Measurements from ENCODE around the gene FBLN2. TPM values are rescaled to one million over a fixed set of nuclear protein-coding genes. Genes with fewer than 3 reads are reported as not detected.

Gene FBLN2
- total RNA-seq, 1 donor from 2014 or later = 67.5 TPM

DNA sequence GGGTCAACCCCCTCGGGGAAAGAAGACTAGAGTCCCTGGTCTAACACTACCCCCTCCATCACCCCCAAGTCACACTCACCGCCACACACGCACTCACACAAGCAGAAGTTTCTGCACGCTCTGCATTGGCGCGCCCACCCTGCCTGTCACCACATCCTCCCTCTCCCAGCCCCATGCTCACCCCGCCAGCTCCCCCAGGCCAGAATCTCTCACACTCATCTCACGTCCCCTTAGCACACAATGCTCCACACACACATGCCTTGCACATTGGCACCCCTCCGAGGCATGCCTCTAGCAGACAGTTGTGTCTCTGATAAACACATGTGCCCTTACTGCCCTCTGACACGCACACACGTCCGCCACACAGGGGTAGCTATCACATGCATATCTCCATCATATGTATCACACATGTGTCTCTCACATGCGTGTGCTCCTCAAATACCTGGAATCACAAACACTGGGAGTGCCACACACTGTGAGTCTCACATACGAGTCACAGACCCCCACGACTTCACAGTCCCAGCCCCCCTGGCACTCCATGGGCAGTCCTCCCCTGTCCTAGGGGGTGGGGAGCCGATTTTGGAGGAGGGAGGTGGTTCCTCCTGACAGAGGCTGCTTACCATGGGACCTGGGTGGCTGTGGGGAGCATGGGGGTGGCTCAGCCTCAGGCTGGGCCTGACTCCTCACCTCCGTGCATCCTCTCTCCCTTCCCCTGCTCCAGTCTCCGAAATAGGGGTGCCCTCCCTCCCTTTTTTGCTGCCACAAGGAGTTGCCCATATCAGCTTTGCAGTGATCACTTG lies 898 bp downstream of the FBLN2 start:
- no peak overlapping the region for H3K27ac Mint-ChIP-seq
- no peak for DNase-seq (ENCODE audit: low spot score in 2 of 2, unreplicated experiment in 2 of 2)
- peaks cover 8% of the 10 kb centered on the region for H3K27me3 Mint-ChIP-seq (ENCODE audit: low read depth)

DNA sequence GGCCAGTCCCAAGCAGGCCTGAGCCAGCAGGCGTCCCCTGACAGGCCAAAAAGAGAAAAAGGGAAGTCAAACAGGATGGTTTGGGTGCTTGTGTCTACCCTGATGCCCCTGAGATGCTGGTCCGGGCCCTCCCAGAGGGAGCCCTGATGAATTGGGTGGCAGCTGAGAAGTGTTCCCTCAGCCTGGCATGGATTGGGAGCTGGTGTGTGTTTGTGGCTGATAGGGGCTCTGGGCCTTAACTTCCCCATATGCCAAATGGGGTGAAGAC lies 1.4 kb downstream of the FBLN2 start:
- Mint-ChIP-seq H3K4me1 (peaks cover 44% of the 10 kb centered on the region), H3K9me3 (no peaks in the 10 kb centered on the region), H3K4me3 (peak overlapping the region; percentile 66), H3K27ac (no peak overlapping the region), H3K36me3 (no peaks in the 10 kb centered on the region), H3K27me3 (ENCODE audit: low read depth) (peaks cover 8% of the 10 kb centered on the region)
- TF ChIP-seq, protein P1, sequence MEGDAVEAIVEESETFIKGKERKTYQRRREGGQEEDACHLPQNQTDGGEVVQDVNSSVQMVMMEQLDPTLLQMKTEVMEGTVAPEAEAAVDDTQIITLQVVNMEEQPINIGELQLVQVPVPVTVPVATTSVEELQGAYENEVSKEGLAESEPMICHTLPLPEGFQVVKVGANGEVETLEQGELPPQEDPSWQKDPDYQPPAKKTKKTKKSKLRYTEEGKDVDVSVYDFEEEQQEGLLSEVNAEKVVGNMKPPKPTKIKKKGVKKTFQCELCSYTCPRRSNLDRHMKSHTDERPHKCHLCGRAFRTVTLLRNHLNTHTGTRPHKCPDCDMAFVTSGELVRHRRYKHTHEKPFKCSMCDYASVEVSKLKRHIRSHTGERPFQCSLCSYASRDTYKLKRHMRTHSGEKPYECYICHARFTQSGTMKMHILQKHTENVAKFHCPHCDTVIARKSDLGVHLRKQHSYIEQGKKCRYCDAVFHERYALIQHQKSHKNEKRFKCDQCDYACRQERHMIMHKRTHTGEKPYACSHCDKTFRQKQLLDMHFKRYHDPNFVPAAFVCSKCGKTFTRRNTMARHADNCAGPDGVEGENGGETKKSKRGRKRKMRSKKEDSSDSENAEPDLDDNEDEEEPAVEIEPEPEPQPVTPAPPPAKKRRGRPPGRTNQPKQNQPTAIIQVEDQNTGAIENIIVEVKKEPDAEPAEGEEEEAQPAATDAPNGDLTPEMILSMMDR (IDR thresholded peaks at IDR 0.05; ENCODE audit: unreplicated experiment) = no peak
- DNase-seq (ENCODE audit: low spot score in 2 of 2, unreplicated experiment in 2 of 2) = no peak

More for the DNA sequence above, 898 bp downstream of the FBLN2 start:
- peak overlapping the region; percentile 66 for H3K4me3 Mint-ChIP-seq
- H3K4me1 Mint-ChIP-seq = peaks cover 45% of the 10 kb centered on the region
- no peaks in the 10 kb centered on the region for H3K9me3 Mint-ChIP-seq
- TF ChIP-seq, protein P1 (IDR thresholded peaks at IDR 0.05; ENCODE audit: unreplicated experiment) = no peak
- H3K36me3 Mint-ChIP-seq = no peaks in the 10 kb centered on the region

DNA sequence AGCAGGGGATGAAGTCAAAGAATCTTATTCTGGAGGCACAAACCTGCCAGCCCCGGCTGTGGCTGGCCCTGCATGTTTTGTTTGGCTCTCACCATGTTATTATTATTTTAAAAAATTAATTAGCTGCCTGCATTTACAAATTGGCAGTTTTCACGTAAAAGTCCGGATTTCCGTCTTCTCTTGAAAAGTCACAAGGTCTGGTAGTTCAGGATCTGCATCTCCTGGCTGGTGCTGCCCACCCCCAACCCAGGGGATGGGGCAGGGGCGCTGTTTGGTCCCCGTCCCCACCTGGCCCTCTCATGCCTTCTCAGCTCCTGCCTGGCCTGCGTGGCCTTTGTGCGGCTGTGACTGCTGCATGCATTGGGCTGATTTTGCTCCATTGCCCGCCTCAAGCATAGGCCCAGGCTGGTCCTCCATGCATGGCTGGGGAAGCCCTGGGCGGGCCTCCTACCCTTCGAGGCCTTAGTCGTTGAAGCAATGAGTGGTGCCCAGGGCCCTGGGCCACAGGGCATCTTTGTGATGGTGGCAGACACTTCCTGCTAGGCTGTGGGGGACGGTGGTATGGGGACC lies 2.0 kb downstream of the FBLN2 start:
- Mint-ChIP-seq H3K27me3 (ENCODE audit: low read depth) (peaks cover 8% of the 10 kb centered on the region), H3K4me3 (peak overlapping the region; percentile 66), H3K9me3 (no peaks in the 10 kb centered on the region), H3K36me3 (no peaks in the 10 kb centered on the region), H3K27ac (no peak overlapping the region), H3K4me1 (peaks cover 41% of the 10 kb centered on the region)
- TF ChIP-seq, protein P1 (IDR thresholded peaks at IDR 0.05; ENCODE audit: unreplicated experiment) = no peak
- DNase-seq (ENCODE audit: low spot score in 2 of 2, unreplicated experiment in 2 of 2) = no peak

DNA sequence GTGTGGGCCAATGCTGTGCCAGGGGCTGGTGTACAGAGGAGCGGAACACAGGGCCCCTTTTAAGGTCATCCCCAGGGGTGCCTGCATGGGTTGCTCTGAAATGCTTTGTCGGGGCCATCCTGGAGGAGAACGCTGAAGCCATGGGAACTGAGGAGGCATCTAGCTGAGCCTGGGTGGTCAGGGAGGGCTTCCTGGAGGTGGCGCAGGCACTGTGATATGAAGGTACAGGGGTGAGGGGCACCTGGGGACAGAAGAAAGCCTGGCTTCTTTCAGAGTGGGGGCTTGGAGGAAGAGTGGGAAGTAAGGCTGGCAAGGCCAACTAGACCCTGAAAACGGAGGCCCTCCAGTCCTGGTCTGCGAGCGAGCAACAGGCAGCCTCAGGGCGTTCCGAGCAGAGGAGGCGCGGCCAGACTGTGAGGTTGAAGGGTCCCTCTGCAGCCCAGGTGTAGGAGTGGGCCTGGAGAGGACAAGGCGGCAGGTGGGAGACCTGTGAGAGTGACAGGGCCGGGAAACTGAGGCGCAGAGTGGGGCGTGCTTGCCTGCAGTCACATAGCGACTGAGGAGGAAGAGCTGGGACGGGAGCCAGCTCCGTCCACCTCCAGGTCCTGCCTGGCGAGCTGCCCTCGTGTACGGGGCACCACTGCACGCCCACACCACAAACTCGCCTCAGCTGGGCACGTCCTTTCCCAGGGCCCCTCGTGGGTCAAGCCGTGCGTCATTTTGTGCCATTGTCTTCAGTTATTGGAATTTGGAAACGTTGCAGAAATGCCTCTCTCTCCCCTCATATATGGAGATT lies 4.1 kb downstream of the FBLN2 start:
- no peaks in the 10 kb centered on the region for H3K36me3 Mint-ChIP-seq
- H3K27me3 Mint-ChIP-seq (ENCODE audit: low read depth) = peaks cover 8% of the 10 kb centered on the region
- H3K27ac Mint-ChIP-seq = no peak overlapping the region
- H3K9me3 Mint-ChIP-seq = no peaks in the 10 kb centered on the region
- H3K4me1 Mint-ChIP-seq = peaks cover 29% of the 10 kb centered on the region
- no peak overlapping the region for H3K4me3 Mint-ChIP-seq
- no peak for DNase-seq (ENCODE audit: low spot score in 2 of 2, unreplicated experiment in 2 of 2)
- TF ChIP-seq, protein P1 (IDR thresholded peaks at IDR 0.05; ENCODE audit: unreplicated experiment) = no peak

DNA sequence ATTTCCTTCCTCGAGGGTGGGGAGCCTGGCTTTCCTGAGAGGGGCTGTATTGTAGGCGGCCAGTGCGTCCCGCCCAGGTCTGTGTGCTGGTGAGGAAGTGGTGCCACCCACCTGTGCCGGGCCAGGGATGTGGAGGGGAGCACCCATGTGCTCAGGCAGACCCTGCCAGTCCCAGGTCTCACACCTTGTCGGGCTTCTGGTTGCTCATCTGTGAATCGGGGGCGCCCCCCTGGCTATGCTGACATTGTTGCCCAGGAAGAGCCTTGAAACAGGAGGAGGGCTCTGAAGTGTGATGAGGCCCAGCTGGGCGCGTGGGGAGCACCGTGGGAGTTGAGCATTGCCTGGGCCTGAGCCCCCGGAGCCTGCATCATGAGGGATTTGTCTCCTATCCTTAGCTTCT lies 4.8 kb downstream of the FBLN2 start:
- peaks cover 24% of the 10 kb centered on the region for H3K4me1 Mint-ChIP-seq

More for the DNA sequence above, 4.8 kb downstream of the FBLN2 start:
- DNase-seq (ENCODE audit: low spot score in 2 of 2, unreplicated experiment in 2 of 2) = no peak
- Mint-ChIP-seq H3K9me3 (no peaks in the 10 kb centered on the region), H3K4me3 (no peak overlapping the region), H3K36me3 (no peaks in the 10 kb centered on the region), H3K27me3 (ENCODE audit: low read depth) (peaks cover 8% of the 10 kb centered on the region), H3K27ac (no peak overlapping the region)
- TF ChIP-seq, protein P1 (IDR thresholded peaks at IDR 0.05; ENCODE audit: unreplicated experiment) = no peak
